LNCaP clone FGC (cell line): ENCODE results near the gene OGFOD1.

ENCODE experiments used
- DNase-seq: peaks from one replicate; pipeline ENCODE4 v3.0.0-alpha.2; 2011; ENCODE audit warnings: low read depth
- H3K4me3 ChIP-seq: 2 replicates; pipeline ENCODE4 v1.5.1; 2011; ENCODE audit warnings: mild to moderate bottlenecking, low read depth, low read length, control low read depth
- CTCF ChIP-seq: IDR thresholded peaks from 2 replicates; pipeline ENCODE4 v1.5.1; 2012; ENCODE audit warnings: mild to moderate bottlenecking; ENCODE audit not compliant: control insufficient read depth, insufficient read depth; ENCODE audit errors: extremely low read depth

The OGFOD1 gene

GRCh38 chr16:56413381-56413780 is 38.0 kb upstream of the OGFOD1 start:
- H3K4me3 ChIP-seq = no peak overlapping the region
- no peak for DNase-seq
- no peak for TF ChIP-seq CTCF

GRCh38 chr16:56414366-56414765 is 37.0 kb upstream of the OGFOD1 start:
- no peak overlapping the region for H3K4me3 ChIP-seq
- no peak for TF ChIP-seq CTCF
- DNase-seq = no peak

GRCh38 chr16:56415875-56416274 is 35.5 kb upstream of the OGFOD1 start:
- no peak overlapping the region for H3K4me3 ChIP-seq
- no peak for DNase-seq
- no peak for TF ChIP-seq CTCF

- H3K4me3 ChIP-seq = no peak overlapping the region
- DNase-seq = no peak
- TF ChIP-seq CTCF = 0 out of 2 replicates have a peak, but pooled peaks have one; percentile 1
Measured at GRCh38 chr16:56417138-56417537, 34.2 kb upstream of the OGFOD1 start.

- no peak overlapping the region for H3K4me3 ChIP-seq
- DNase-seq = no peak
- peak; percentile 17; the same call in 1 of the 2 replicates for TF ChIP-seq CTCF
Measured at GRCh38 chr16:56419740-56420548, 31.4 kb upstream of the OGFOD1 start.

GRCh38 chr16:56420613-56421012 is 30.7 kb upstream of the OGFOD1 start:
- H3K4me3 ChIP-seq = no peak overlapping the region
- no peak for DNase-seq
- no peak for TF ChIP-seq CTCF

- no peak overlapping the region for H3K4me3 ChIP-seq
Measured at GRCh38 chr16:56421313-56421712, 30.0 kb upstream of the OGFOD1 start.

More at GRCh38 chr16:56421313-56421712, 30.0 kb upstream of the OGFOD1 start:
- no peak for DNase-seq
- no peak for TF ChIP-seq CTCF
